ENCODE data around the gene PROM1. TPM values are rescaled to one million over a fixed set of nuclear protein-coding genes. Genes with fewer than 3 reads are reported as not detected.
A peak's percentile ranks its signal among the peaks of the same experiment; 100 is the strongest.

The PROM1 gene
- polyA plus RNA-seq, 4 donors, result 31.9 to 44.8 (median 39.3) TPM

- no peak for DNase-seq (ENCODE audit: low read depth in 4 of 4, low spot score in 3 of 4)
These were observed 52.1 kb downstream of the PROM1 start for GRCh38 chr4:16031546-16032395.

GRCh38 chr4:16029886-16030285 is 53.9 kb downstream of the PROM1 start:
- DNase-seq (ENCODE audit: low read depth in 4 of 4, low spot score in 3 of 4), result no peak

- DNase-seq (ENCODE audit: low read depth in 4 of 4, low spot score in 3 of 4), result no peak
These were observed 54.6 kb downstream of the PROM1 start for GRCh38 chr4:16029262-16029661.

GRCh38 chr4:16027626-16028025 is 56.2 kb downstream of the PROM1 start:
- DNase-seq (ENCODE audit: low read depth in 4 of 4, low spot score in 3 of 4), result no peak

- DNase-seq (ENCODE audit: low read depth in 4 of 4, low spot score in 3 of 4), result no peak
These were observed 56.7 kb downstream of the PROM1 start for GRCh38 chr4:16027114-16027513.

GRCh38 chr4:16026160-16026761 is 57.6 kb downstream of the PROM1 start:
- peak in 3 of 4 donors; percentile 31 to 58 (median 49) for DNase-seq (ENCODE audit: low read depth in 4 of 4, low spot score in 3 of 4)

GRCh38 chr4:16025268-16025667 is 58.6 kb downstream of the PROM1 start:
- no peak for DNase-seq (ENCODE audit: low read depth in 4 of 4, low spot score in 3 of 4)

- no peak for DNase-seq (ENCODE audit: low read depth in 4 of 4, low spot score in 3 of 4)
These were observed 59.9 kb downstream of the PROM1 start for GRCh38 chr4:16023776-16024408.

GRCh38 chr4:16021804-16022560 is 61.8 kb downstream of the PROM1 start:
- no peak for DNase-seq (ENCODE audit: low read depth in 4 of 4, low spot score in 3 of 4)

- DNase-seq (ENCODE audit: low read depth in 4 of 4, low spot score in 3 of 4), result no peak
These were observed 64.2 kb downstream of the PROM1 start for GRCh38 chr4:16019649-16020048.

GRCh38 chr4:16018841-16019240 is 65.0 kb downstream of the PROM1 start:
- no peak for DNase-seq (ENCODE audit: low read depth in 4 of 4, low spot score in 3 of 4)

- no peak for DNase-seq (ENCODE audit: low read depth in 4 of 4, low spot score in 3 of 4)
These were observed 65.7 kb downstream of the PROM1 start for GRCh38 chr4:16018061-16018676.

- DNase-seq (ENCODE audit: low read depth in 4 of 4, low spot score in 3 of 4), result no peak
These were observed 67.3 kb downstream of the PROM1 start for GRCh38 chr4:16016536-16016935.

- no peak for DNase-seq (ENCODE audit: low read depth in 4 of 4, low spot score in 3 of 4)
These were observed 72.7 kb downstream of the PROM1 start for GRCh38 chr4:16011173-16011572.

- DNase-seq (ENCODE audit: low read depth in 4 of 4, low spot score in 3 of 4), result no peak
These were observed 74.7 kb downstream of the PROM1 start for GRCh38 chr4:16009153-16009552.

- DNase-seq (ENCODE audit: low read depth in 4 of 4, low spot score in 3 of 4), result no peak
These were observed 76.2 kb downstream of the PROM1 start for GRCh38 chr4:16007471-16008095.

- DNase-seq (ENCODE audit: low read depth in 4 of 4, low spot score in 3 of 4), result no peak
These were observed 76.9 kb downstream of the PROM1 start for GRCh38 chr4:16006771-16007446.

- no peak for DNase-seq (ENCODE audit: low read depth in 4 of 4, low spot score in 3 of 4)
These were observed 78.1 kb downstream of the PROM1 start for GRCh38 chr4:16005676-16006075.

- peak; percentile 45 to 62 (median 54) for DNase-seq (ENCODE audit: low read depth in 4 of 4, low spot score in 3 of 4)
These were observed 82.4 kb downstream of the PROM1 start for GRCh38 chr4:16001484-16001858.
